Right ventricle myocardium superior (tissue), 1 donor: ENCODE data around the gene APOL6. TPM values are rescaled to one million over a fixed set of nuclear protein-coding genes. Genes with fewer than 3 reads are reported as not detected.
"Not testable (repeated sequence)": the region's sequence is repeated elsewhere in the genome, so short reads cannot be mapped to it uniquely, and the experiment has no call there.

ENCODE experiments used
- ATAC-seq: fragments of 200-7000 bp; cut with Tn5 transposase; one replicate; pipeline ENCODE4 v1.9.1; 2020; ENCODE audit warnings: mild to moderate bottlenecking; ENCODE audit not compliant: poor library complexity
- DNase-seq: peaks from one replicate; pipeline ENCODE4 v3.0.0-alpha.2; 2020
- intact Hi-C: fragments of 100-400 bp; cut with DNase I; formaldehyde crosslinking; loops from one replicate; pipeline ENCODE4 v1.11.2; 2022
- total RNA-seq: library from RNA; stranded (reverse); fragmentation: NEBNext Ultra II Directional; extraction: Animal tissue kit (Norgen Biotek cat#: 25700); gene quantifications from one replicate; pipeline ENCODE4 v1.2.1, GENCODE V29; 2021
- donor health status: DM: no; HTN: yes; CAD: no; lungs with severe emphysema.

The APOL6 gene
- total RNA-seq, 1 donor from 2014 or later = 4.7 TPM

- ATAC-seq = no peak
- intact Hi-C loops = no loop called here
- DNase-seq = no peak
Measured at GRCh38 chr22:35657571-35658312, 9.5 kb downstream of the APOL6 start.

GRCh38 chr22:35660291-35661127, 12.3 kb downstream of the APOL6 start:
- ATAC-seq = no peak
- intact Hi-C loops = no loop called here

GRCh38 chr22:35661464-35661863, 13.2 kb downstream of the APOL6 start:
- intact Hi-C loops = no loop called here
- DNase-seq (no peak), ATAC-seq (no peak)

More at GRCh38 chr22:35660291-35661127, 12.3 kb downstream of the APOL6 start:
- no peak for DNase-seq

GRCh38 chr22:35662914-35663313, 14.7 kb downstream of the APOL6 start:
- no peak for ATAC-seq
- intact Hi-C loops = no loop called here

GRCh38 chr22:35663371-35663770, 15.1 kb downstream of the APOL6 start:
- DNase-seq (no peak), ATAC-seq (no peak)
- intact Hi-C loops = no loop called here

More at GRCh38 chr22:35662914-35663313, 14.7 kb downstream of the APOL6 start:
- DNase-seq = no peak

GRCh38 chr22:35664955-35665587, 16.8 kb downstream of the APOL6 start:
- intact Hi-C loops = no loop called here
- no peak for DNase-seq
- ATAC-seq = no peak

- intact Hi-C loops, ATAC-seq, DNase-seq: not testable (repeated sequence)
Measured at GRCh38 chr22:35666699-35667098, 18.5 kb downstream of the APOL6 start.

- DNase-seq (no peak), ATAC-seq (no peak)
- intact Hi-C loops = no loop called here
Measured at GRCh38 chr22:35674335-35674734, 26.1 kb downstream of the APOL6 start.

- ATAC-seq, intact Hi-C loops, DNase-seq: not testable (repeated sequence)
Measured at GRCh38 chr22:35676065-35676464, 27.8 kb downstream of the APOL6 start.

GRCh38 chr22:35677460-35678187, 29.4 kb downstream of the APOL6 start:
- ATAC-seq = no peak
- DNase-seq = no peak
- intact Hi-C loops = no loop called here

GRCh38 chr22:35678836-35679235, 30.6 kb downstream of the APOL6 start:
- no peak for ATAC-seq
- intact Hi-C loops = no loop called here
- no peak for DNase-seq

GRCh38 chr22:35679492-35679891, 31.2 kb downstream of the APOL6 start:
- ATAC-seq, DNase-seq, intact Hi-C loops: not testable (repeated sequence)

GRCh38 chr22:35681454-35682052, 33.3 kb downstream of the APOL6 start:
- no peak for ATAC-seq
- DNase-seq = no peak
- intact Hi-C loops = no loop called here

GRCh38 chr22:35683560-35683959, 35.3 kb downstream of the APOL6 start:
- ATAC-seq (no peak), DNase-seq (no peak)
- intact Hi-C loops = no loop called here

- DNase-seq (no peak), ATAC-seq (peak; percentile 95)
- intact Hi-C loops = no loop called here
Measured at GRCh38 chr22:35684270-35684700, 36.0 kb downstream of the APOL6 start.

- DNase-seq = no peak
- intact Hi-C loops = no loop called here
- ATAC-seq = no peak
Measured at GRCh38 chr22:35684732-35685131, 36.5 kb downstream of the APOL6 start.

- no peak for ATAC-seq
- intact Hi-C loops = no loop called here
Measured at GRCh38 chr22:35685731-35686130, 37.5 kb downstream of the APOL6 start.

GRCh38 chr22:35686298-35686697, 38.1 kb downstream of the APOL6 start:
- intact Hi-C loops = no loop called here
- no peak for DNase-seq
- ATAC-seq = no peak

More at GRCh38 chr22:35685731-35686130, 37.5 kb downstream of the APOL6 start:
- no peak for DNase-seq
